HG03354 (cell line): Measurements from ENCODE around the gene TMEM229B.
A peak's percentile ranks its signal among the peaks of the same experiment; 100 is the strongest.

ENCODE experiments used
- ATAC-seq: cut with Tn5 transposase; IDR thresholded peaks from one replicate; pipeline ENCODE4 v1.9.1; 2021; ENCODE audit warnings: mild to moderate bottlenecking; ENCODE audit not compliant: unreplicated experiment, poor library complexity, severe bottlenecking

Gene TMEM229B

GRCh38 chr14:67432050-67432564 lies 56.4 kb downstream of the TMEM229B start:
- no peak for ATAC-seq

- no peak for ATAC-seq
Observed at GRCh38 chr14:67429510-67430205, 58.9 kb downstream of the TMEM229B start.

- no peak for ATAC-seq
Observed at GRCh38 chr14:67428501-67429031, 60.0 kb downstream of the TMEM229B start.

- peak; percentile 76 for ATAC-seq
Observed at GRCh38 chr14:67426983-67427606, 61.4 kb downstream of the TMEM229B start.

GRCh38 chr14:67426161-67426560 lies 62.4 kb downstream of the TMEM229B start:
- no peak for ATAC-seq

GRCh38 chr14:67425608-67426007 lies 62.9 kb downstream of the TMEM229B start:
- ATAC-seq = no peak

GRCh38 chr14:67424539-67424938 lies 64.0 kb downstream of the TMEM229B start:
- ATAC-seq = no peak

GRCh38 chr14:67423424-67423823 lies 65.1 kb downstream of the TMEM229B start:
- ATAC-seq = no peak

GRCh38 chr14:67421356-67422224 lies 66.9 kb downstream of the TMEM229B start:
- ATAC-seq = no peak
